Stimulated activated CD8-positive, alpha-beta memory T cell treated with anti-CD3 and anti-CD28 coated beads, Interleukin-4, amount 100 ng/mL, for 4 hours (primary cell): Measurements from ENCODE around the gene SIM2.

ENCODE experiments used
- DNase-seq, 2 donors: peaks; one replicate each; pipeline ENCODE4 v3.0.0-alpha.2; 2020; ENCODE audit warnings: low read depth in 2 of 2, low spot score in 1 of 2

SIM2 gene

DNA sequence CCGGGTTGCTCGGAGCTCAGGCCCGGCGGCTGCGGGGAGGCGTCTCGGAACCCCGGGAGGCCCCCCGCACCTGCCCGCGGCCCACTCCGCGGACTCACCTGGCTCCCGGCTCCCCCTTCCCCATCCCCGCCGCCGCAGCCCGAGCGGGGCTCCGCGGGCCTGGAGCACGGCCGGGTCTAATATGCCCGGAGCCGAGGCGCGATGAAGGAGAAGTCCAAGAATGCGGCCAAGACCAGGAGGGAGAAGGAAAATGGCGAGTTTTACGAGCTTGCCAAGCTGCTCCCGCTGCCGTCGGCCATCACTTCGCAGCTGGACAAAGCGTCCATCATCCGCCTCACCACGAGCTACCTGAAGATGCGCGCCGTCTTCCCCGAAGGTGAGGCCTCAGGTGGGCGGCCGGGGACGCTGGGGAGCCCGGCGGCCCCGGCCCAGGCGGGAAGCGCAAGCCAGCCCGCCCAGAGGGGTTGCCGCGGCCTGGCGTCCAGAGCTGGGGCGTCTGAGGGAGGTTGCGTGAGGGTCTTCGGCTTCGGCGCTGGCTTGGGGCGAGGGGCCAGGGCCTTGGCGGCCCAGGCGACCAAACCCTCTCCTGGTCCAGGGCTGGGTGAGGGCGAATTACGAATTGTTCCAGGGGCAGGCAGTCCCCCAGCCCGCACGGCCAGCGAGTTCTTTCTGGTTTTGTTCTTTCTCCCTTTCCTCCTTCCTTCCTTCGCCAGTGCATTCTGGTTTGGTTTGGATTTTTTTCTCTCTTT is 805 bp downstream of the SIM2 start:
- no peak for DNase-seq

DNA sequence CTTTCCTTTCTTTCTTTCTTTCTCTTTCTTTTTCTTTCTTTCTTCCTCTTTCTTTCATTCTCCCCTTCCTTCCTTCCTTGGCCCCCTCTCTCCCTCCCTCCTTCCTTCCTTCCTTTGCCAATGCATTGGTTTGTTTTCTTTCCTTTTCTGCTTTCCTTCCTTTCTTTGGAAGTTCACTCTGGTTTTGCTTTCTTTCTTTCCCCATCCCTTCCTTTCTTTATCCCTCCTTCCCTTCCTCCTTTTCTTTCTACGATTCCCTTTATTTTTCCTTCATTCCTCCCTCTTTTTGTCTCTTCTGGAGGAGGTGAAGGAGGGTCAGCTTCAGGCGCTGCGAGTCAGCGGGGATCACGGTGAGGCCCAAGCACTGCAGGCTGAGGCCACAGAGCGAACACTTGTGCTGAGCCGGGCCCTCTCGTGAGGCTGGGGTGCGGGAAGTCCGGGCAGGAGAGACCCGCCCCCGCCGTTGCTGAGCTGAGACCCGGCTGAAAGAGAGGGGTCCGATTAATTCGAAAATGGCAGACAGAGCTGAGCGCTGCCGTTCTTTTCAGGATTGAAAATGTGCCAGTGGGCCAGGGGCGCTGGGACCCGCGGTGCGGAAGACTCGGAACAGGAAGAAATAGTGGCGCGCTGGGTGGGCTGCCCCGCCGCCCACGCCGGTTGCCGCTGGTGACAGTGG is 1.5 kb downstream of the SIM2 start:
- DNase-seq, result no peak

- no peak for DNase-seq
Observed at GRCh38 chr21:36700971-36701755, 2.2 kb downstream of the SIM2 start.

DNA sequence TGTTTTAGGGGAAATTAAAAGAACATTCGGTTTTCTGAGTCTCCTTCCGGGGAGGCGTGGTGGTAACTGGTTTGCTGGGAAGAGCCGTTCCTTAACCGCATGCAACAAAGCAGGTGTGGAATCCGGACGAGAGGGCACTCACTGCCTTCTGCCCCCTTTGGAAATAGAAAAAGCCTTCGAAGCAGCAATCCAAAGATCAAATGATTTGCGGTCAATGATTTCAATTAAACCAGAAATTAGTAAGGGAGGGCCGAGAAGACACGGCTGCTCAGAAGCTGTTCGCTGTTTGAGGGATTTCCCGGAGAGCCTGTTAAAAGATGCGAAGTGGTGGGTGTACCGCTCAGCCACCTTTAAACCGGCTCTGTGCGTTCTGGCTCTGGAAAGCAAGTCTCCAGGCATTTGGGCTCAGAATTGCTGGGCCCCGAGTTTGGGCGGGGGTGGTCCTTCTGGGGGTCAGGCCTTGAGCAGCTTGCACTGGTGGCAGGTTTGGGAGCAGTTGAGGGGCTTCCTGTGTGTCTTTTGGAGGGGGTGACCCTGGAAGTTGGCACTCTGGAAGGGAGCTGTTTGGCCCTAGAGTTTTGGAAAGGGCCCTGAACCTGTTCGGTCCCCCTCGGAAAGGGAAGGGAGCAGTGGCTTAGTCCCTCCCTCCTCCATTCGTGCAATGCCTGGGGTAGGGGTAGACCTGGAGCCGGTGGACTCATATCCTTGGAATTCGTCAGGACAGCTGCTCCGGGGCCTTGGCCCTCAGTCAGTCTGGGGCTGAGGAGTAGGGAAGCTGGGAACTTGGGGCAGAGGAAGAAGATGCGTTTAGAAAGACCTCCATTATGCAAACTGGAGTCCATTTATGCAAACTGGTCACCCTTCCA is 3.1 kb downstream of the SIM2 start:
- no peak for DNase-seq

GRCh38 chr21:36702622-36702968 is 3.7 kb downstream of the SIM2 start:
- DNase-seq, result no peak

- no peak for DNase-seq
Observed at GRCh38 chr21:36703123-36703522, 4.2 kb downstream of the SIM2 start.

- no peak for DNase-seq
Observed at GRCh38 chr21:36703626-36704280, 4.8 kb downstream of the SIM2 start.

- no peak for DNase-seq
Observed at GRCh38 chr21:36704281-36704957, 5.5 kb downstream of the SIM2 start.

- no peak for DNase-seq
Observed at GRCh38 chr21:36704958-36705678, 6.2 kb downstream of the SIM2 start.

DNA sequence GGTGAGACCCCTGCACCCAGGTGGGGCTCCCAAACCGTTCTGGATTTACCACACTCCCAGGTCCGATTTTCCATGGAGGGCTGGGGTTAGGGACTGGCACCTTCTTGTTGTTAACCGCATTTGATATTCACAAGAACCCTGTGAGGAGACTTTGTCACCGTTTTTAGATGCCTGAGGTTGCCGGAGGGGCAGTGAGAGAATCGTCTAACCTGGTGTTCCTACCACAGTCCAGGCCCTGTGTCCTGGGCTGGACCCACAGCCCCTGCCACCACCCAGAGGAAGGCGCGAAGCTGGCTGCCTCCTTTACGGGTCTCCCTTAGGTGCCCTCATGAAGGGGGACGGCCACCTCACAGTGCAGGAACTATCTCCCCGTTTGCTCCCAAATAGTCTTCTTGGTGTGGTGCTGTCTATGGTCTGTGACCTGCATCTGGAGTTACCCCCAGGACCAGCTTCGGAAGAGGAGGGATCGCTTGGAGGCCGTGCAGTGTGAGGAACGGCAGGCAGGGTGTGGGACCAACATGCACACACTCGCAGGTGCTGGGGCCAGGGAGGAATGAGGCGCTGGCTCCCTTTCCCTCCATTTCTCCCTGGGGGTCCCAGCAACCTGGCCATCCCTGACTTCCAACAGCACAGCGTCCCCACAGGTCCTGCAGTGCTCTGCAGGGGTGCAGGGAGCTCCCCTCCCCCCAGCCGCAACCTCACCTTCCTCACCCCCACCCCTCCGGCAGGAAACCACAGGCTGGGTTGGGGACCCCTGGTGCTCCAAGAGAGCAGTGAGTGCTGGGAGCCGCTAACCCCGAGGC is 7.0 kb downstream of the SIM2 start:
- DNase-seq, result no peak

- DNase-seq, result no peak
Observed at GRCh38 chr21:36706482-36706852, 7.6 kb downstream of the SIM2 start.

DNA sequence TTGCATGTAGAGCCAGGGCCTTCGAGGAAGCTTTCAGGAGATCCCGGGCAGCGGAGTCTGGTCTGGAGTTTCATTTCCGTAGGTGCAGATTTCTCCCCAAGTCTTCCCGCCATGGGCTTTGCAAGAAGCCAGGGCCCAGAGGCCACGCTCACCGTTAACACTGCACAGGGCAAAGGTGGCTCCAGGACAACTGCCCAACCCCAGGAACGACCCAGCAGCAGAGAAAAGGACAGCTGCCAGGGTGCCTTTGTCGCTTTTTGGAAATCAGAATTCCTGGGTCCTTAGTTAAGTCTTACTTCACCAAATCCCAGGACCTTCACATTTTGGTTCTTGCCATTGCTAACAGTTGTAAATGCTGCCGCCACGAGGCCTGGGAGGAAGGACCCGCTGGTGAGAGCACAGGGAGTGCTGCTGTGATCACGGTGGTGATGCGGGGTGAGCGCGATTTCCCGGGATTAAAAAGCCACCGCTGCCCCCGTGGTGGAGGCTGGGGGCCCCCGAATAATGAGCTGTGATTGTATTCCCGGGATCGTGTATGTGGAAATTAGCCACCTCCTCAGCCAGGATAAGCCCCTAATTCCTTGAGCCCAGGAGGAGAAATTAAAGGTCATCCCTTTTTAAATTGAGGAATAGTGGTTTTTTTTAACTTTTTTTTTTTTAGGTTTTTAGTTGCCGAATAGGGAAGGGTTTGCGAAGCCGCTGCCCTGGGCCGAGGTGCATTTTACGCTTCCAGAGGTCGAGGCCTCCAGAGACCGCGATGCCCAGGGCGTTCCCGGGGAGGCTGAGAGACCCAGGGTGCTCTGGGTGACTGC is 8.2 kb downstream of the SIM2 start:
- DNase-seq, result no peak

DNA sequence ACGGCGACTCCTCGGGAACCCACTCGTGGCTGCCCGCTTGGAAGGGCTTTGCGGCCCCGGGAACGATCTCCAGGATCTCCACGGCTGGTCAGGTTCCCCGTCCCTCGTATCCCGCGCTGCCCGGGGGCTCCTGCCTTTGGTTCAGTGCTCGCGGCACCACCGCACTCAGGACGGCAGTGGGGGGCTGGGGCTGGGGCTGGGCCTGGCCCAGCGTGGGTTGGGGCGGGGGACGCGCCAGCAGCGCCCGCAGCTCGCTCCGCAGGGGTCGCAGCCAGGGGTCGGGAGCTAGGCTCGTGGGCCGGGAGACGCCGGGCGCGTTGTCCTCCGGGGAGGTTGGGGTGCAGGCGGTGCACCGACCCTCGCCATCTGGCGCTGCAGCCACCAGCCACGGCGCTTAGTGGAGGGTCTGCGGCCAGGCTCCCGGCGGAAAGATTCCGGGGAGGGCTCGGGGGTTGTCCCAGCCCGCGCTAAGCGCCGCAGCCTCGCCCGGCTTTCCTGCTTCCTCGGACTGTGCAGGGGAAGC is 8.9 kb downstream of the SIM2 start:
- DNase-seq, result no peak

GRCh38 chr21:36708286-36709029 is 9.5 kb downstream of the SIM2 start:
- DNase-seq, result no peak

GRCh38 chr21:36709030-36709867 is 10.3 kb downstream of the SIM2 start:
- no peak for DNase-seq
